ENCODE measurements around the gene NRTN.

NRTN gene

DNA sequence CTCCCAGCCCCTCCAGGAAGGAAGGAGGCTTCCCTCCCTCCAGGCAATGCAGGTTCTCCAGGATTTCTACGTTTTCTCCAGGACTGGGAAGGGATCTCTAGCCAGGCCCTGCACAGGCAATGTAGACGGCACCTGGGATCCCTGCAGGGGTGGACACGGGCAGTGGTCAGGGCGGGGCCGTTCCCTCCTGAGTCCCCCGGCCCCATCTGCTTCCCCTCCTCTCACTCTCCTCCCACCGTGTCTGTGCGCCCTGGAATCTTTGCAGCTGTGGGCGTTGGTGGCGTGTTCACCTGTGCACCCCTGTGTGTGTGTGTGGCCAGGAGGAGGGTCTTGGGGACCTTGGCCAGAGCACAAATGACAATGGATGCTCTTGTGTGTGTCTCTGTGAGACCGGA, 10.0 kb downstream of the NRTN start:
- DNase-seq (ENCODE audit: low read depth in 3 of 3), result no peak

DNA sequence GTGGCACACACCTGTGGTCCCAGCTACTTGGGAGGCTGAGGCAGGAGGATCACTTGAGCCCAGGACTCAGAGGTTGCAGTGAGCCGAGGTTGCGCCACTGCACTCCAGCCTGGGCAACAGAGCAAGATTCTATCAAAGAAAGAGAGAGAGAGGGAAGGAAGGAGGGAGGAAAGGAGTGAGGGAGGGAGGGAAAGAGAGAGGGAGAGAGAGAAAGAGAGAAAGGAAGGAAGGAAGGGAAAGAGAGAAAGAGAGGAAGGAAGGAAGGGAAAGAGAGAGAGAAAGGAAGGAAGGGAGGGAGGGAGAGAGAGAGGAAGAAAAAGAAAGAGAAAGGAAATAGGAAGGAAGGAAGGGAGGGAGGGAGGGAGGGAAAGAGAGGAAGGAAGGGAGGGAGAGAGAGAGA, 12.4 kb downstream of the NRTN start:
- no peak for DNase-seq (ENCODE audit: low read depth in 3 of 3)

DNA sequence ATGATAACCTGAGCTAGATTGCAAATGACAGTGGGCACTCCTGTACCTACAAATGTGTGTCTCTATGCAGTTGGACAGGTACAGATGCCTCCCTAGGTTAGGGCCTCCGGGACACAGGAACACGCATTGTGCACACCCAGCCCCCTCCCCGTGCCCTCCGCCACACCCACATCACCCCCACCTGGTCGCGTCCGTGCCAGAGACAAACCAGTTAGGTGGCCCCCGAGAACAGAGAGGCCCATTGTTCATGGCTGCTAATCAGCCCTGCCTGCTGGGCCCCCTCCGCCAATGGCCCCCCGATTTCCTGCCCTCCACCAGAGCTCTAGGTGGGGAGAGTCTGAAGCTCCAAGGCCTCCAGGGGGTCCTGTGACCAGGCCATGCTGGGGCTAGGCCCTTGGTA, 13.7 kb downstream of the NRTN start:
- no peak for DNase-seq (ENCODE audit: low read depth in 3 of 3)

DNA sequence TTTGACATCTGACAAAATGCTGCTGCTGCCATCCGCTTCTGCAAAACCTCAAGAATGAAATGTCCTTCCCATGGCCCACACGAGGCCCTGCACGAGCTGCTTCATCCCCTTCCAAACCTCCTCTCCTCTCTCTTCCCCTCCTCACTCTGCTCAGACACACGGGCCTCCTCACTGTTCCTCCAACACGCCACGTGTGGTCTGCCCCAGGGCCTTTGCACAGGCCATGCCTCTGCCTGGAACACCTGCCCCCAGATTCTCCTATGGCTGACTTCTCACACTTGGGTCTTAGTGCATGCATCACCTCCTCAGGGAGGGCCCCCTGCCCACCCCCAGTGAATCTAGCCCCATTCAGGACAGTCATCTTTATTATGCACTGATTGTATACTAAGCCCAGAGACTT, 15.9 kb downstream of the NRTN start:
- DNase-seq (ENCODE audit: low read depth in 3 of 3), result no peak

DNA sequence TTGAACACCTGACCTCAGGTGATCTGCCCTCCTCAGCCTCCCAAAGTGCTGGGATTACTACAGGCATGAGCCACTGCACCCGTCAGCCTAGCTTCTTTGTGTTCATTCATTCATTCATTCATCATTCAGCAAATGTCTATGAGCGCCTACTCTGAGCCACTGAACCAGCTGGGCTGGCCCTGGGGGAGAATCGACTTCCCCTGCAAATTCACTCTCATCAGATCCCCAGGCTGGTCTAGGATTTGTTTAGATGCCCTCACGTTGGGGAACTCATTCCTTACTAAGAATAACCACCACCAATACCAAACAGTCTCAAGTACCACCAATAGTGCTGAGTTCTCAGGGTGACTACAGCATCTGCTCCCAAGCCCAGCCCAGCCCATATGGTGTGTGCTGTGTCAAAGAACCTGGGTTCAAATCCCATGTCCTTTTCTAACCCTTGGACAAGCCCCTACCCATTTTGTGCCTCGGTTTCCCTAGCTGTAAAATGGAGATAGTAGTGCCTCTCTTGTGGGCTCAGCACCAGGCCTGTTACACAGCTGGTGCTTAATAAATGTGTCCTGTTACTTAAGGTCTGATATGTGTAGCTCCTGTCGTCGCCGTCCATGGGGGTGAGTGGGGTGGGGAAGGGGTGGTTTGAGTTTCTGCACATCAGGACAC, 16.8 kb downstream of the NRTN start:
- no peak for DNase-seq (ENCODE audit: low read depth in 3 of 3)

DNA sequence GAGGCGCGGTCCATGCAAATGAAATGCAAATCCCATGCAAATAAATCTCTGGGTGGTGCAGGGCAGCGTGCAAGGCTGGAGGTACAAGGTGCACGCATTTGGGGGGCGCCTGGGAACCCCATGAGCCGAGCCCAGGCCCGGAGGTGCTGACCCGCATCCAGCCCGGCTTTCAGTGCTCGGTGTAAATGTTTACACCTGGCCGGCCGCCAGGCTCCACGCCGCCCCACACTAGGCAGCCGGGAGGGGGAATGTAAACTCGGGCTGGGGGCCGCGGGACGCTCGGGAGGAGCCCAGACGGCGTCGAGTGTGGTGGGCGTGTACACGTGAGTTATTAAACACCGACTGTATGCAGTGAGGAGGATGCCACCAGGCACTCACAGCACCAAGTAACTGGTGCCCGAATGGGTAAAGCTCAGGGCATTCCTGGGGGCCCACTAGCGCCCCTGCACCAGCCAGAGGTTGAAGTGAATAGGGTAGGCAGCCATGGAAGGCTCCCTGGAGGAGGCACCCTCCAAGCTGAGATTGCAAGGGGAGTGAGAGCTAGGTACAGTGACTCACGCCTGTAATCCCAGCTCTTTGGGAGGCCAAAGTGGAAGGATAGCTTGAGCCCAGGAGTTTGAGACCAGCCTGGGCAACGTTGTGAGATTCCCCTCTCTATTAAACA, 17.4 kb downstream of the NRTN start:
- no peak for DNase-seq (ENCODE audit: low read depth in 3 of 3)

DNA sequence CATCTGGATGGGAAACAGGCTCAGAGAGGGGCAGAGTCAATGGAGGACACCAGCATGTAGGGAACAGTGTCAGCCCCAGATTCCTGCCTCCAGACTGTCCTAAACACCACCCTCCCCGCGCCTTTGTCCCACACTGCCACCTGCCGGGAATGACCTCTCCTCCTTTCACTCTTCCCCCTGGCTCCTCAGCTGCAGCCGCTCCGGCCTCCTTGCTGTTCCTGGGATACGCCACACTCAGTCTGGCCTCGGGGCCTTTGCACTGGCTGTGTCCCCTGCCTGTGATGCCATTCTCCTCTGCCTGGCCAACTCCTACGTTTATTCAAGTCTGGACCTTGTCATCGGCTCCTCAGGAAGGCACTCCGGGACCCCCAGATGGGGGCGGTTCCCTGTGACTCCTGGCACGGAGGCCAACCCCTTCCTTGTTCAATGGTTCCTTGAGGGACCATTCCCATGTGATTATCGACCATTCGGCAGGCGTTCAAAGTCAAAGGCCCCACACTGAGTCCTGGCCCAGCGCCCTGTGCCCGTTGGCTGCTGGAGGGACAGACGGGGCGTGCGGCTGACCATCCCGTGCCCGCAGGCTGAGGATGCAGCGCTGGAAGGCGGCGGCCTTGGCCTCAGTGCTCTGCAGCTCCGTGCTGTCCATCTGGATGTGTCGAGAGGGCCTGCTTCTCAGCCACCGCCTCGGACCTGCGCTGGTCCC, 18.9 kb downstream of the NRTN start:
- no peak for DNase-seq (ENCODE audit: low read depth in 3 of 3)

DNA sequence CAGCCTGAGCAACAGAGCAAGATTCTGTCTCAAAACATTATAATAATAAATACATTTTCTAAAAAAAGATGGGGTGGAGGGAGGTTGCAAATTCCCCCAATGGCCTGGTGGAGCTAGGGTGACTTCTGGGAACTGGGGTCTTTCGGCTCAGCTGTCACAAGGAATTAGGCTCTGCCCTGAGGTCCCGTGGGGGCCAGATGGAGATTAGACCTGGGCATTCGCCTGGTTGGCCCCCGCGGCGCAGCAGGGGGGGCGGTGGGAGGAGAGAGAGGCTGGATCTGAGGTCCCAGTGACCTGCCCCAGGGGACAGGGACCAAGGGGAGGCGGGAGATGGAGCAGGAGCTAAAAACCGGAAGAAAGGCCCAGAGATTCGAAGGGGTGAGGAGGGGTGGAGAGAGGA, 19.9 kb downstream of the NRTN start:
- DNase-seq (ENCODE audit: low read depth in 3 of 3), result no peak

DNA sequence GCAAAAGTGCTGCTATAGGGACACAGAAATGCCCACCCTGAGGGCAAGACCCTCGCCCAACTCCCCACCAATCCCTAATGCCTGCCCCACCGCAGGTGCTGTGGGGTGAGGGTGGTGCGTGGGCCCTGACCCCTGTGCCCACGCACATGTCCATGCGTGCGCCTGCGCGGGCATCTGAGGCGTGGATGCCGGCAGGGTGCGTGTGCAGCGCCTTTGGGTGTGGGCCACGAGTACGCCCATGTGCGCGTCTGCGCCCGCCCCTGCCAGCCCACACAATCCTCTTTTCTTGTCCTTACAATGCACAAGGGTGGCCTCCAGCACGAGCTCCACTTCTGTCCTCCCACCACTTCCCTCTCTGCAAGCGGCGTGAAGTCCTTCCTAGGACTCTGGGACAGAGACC, 20.3 kb downstream of the NRTN start:
- DNase-seq (ENCODE audit: low read depth in 3 of 3), result no peak

DNA sequence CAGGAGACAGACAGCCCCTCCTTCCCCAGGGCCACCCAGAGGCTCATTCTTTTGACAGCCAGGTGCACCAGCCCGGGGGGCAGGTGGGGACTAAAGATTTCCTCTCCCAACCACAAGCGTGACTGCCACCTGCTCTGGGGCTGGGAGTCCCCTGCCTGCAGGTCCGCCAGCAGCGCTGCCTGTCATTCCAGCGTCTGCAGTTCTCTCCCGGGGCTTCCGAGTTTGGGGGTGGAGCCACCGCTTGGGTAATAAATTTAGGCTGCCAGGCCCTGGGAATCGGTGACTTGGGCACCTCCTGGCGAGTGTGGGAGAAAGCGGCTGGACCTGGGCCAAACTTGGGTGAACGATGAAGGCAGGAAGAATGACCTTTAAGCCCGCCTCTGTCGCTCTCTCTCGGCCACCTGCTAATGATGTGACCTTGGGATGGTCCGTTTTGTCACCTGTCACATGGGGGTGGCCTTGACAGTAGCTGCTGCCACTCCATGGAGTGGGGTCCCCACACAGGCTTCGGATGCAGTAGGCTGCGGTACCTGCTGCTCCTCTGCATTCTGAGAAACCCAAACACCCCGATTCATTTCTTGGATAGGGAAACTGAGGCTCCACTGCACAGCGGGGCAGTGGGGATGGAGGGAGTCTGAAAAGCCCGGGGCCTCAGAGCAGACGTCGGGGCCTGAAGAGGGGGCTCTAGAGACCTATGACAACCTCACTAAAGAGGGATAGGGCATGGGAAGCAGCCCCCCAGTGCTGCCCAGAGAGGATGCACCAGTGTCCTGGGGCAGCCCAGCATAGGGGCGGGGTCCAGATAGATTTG, 21.9 kb downstream of the NRTN start:
- DNase-seq (ENCODE audit: low read depth in 3 of 3), result no peak

DNA sequence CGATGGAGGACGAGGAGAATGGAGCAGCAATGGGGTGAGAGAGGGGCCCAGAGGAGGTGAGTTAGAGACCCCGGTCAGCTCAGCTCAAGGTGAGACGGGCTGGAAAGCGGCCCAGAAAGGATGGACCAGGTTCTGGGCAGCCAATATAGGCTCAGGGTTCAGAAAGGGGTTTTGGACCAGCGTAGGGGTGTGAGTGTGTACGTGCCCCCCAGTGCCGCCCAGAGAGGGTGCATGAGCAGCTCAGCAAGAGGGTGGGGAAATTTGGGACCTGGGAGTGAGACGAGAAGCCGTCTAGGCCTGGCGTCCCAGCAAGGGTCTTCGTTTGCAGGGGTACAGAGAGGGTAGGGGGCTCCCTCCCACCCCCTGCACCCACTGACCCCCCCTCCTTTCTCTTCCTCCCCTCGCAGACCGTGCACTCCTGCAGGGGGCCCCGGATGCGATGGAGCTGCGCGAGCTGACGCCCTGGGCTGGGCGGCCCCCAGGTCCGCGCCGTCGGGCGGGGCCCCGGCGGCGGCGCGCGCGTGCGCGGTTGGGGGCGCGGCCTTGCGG, 22.5 kb downstream of the NRTN start:
- no peak for DNase-seq (ENCODE audit: low read depth in 3 of 3)

DNA sequence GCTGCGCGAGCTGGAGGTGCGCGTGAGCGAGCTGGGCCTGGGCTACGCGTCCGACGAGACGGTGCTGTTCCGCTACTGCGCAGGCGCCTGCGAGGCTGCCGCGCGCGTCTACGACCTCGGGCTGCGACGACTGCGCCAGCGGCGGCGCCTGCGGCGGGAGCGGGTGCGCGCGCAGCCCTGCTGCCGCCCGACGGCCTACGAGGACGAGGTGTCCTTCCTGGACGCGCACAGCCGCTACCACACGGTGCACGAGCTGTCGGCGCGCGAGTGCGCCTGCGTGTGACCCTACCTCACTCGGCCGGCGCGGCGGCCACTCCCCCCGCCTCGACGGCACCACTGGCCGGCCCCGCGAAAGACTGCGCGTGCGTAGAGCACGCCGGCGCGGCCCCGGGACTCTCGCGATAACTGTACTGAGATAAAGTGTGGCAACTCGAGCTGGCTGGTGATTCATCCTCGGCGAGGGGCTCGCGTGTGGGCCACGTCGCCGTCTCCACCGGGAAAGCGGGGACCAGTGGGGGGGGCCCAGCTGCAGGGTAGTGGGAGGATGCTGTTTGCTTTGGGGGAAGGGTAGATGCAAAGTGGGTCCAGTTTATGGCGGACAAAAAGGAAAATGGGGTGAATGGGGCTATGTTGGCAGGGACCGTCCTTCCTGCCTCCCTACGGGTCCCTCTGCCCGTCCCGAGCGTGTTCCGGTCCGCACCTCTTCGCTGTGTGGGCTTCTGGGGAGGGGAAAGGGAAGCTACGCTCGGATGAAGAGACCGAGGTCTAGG, 23.2 kb downstream of the NRTN start:
- peak; percentile 86 to 92 (median 91) for DNase-seq (ENCODE audit: low read depth in 3 of 3)

DNA sequence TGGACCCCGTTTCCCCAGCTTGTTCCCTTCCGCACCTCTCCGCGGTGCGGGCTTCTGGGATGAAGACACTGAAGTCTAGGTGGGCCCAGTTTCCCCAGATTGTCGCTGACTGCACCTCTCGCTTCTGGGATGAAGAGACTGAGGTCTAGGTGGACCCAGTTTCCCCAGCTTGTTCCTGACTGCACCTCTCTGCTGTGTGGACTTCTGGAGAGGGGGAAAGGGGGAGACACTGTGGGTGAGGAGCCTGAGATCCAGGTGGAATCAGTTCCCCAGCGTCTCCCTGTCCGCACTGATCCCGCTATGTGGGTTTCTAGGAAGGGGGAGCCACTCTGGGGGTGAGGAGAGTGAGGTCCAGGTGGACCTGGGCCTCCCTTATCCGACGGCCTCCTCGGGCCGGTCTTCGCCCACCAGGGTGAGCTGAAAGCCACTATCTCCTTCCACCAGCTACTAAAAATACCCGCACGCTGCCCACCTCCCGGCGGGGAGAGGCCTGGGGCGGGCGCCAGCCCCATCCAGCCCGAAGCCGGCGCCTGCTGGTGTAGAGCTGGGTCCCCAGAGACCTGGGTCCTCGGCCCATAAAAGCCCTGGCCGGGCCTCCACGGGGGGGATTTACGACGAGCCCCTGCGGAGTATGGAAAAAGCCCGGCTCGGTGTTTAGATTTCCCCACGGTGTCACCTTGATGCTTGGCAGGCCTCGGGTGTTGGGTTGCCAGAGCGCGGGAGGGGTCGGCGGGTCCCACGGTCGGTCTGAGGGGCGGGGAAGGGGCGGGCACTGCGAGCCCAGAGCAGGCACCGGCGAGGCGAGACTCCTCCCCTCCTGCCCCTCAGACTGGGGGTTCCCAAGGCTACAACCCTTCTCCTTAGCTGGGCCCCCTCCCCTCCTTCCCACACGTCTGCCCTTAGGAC, 24.0 kb downstream of the NRTN start:
- DNase-seq (ENCODE audit: low read depth in 3 of 3), result peak in 1 of 3 experiments; percentile 13

DNA sequence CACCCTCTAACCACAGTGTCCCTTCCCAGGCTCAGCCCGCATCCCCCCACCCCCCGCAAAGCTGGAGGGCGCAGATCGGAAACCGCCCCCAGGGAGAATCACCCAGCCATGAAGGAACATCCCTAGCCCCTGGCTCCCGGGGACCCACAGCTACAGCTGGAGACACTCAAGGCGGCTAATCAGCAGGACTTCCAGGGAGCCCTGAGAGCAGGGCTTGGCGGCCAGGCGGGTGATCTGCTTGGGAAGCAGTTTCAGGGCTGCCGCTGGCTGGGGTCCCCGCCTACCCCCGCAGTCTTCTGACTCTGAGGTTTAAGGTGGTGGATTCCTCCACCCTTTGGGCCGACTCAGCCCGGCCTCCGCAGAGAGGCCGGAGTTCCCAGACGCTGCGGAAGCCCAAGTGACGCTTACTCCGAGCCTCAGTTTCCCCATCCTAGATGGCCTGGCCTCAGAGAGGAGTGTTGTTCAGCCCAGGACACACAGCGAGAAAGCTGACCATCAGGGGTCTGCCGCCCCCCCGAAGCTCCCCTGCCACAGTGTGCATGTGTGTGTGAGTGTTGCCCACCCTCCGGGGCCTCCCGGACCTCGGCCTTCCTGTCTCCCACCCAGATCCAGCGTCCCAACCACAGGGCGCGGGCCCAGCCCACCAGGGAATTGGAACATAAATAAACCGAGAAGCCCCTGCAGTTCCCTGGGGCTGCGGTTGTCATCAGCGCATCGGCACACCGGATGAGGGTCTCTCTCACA, 24.9 kb downstream of the NRTN start:
- DNase-seq (ENCODE audit: low read depth in 3 of 3), result no peak

DNA sequence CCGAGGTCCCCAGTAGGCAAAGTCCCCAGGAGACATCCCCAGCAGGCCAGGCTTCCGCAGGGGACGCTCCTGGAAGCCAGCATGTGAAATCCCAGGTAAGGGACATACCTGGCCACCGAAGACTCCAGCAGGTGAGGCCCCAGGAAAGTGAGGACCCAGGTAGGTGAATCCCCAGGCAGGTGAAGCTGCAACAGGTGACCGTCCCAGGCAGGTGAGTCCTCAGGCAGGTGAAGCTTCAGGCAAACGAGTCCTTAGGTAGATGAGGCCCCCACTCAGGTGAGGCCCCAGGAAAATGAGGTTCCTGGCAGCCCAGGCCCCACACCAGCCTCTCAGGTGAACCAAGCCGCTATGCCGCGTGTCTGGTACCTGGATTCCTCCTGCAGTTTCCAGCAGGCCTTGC, 26.3 kb downstream of the NRTN start:
- DNase-seq (ENCODE audit: low read depth in 3 of 3), result no peak

DNA sequence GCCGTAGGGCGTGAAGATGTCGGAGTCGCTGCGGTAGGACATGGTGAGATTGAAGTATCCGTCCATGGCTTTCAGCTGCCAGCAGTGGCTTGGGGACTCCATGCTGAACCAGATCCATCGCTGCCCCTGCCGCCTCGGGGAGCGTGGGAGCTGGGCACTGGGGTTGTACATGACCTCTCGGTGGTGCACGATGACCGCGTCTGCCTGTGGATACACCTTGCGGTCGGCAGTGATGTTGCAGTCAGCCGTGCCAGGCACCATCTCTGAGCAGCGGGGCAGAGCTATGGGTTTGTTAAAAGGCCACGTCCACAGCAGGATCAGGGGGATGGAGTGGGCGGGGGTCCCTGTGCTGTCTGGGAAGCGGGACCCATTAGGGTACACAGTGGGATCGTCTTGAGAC, 27.2 kb downstream of the NRTN start:
- DNase-seq (ENCODE audit: low read depth in 3 of 3), result no peak

DNA sequence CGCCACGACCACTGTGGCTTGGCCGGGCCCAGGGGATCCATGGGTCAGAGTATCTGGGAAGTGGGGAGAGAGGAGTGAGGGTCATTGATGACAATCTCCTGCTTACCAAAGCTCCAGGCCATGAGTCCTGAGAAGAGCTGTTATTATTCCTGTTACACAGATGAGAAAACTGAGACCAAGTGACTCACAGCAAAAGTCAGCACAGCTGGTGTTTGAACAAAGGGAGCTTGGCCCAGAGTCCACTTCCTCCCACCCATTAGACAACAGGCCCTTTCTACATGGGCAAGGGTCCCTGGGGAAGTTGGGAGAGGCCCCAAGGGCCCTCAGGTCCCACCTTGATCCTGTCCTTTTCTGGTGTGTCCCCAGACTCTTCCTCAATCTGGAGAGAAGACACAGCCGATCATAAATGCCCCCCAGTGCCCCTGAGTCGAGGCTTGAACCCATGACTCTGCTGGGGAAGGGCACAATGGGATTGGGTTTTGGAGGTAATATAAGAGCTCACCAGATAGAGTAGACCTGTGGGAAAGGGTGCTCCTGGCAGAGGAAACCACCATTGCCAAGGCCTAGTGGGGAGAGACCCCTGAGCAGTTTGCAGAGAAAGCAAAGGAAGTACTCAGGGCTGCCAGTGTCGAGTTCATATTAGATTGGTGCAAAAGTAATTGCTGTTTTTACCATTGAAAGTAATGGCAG, 27.8 kb downstream of the NRTN start:
- DNase-seq (ENCODE audit: low read depth in 3 of 3), result no peak

DNA sequence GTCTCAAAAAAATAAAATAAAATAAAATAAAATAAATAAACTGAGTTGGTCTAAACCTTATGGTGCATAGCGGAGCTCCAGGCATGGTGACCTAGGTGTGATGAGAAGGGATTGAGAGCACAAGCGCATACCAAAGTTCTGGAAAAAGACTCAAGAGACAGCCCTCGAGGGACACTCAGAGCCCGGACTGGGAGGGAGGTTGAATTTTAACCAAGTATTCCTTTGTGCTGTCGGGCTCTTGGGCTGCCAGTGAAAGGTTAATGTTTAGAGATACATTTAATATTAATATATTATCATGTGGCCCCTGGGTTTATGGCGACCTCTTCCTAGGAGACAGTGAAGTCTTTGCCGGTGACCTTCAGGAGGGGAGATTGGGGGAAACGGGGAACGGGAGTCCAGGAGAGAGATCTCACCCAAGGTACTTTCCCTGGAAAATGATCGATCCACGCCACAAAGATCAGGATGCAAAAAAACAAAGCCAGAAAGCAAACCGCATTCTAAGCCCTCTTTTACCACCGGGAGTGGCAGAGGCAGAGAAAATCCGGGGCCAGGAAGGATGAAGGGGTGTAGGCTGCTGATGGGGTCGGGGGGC, 33.0 kb downstream of the NRTN start:
- no peak for DNase-seq (ENCODE audit: low read depth in 3 of 3)
